Right cardiac atrium (tissue), 5 donors: ENCODE data around the gene THSD7A. TPM values are rescaled to one million over a fixed set of nuclear protein-coding genes. Genes with fewer than 3 reads are reported as not detected.

Experiments
- ATAC-seq, 2 donors: fragments of 200-7000 bp; cut with Tn5 transposase; one replicate each; pipeline versions ENCODE4 v1.8.0 to v1.9.1; 2020; ENCODE audit warnings: moderate library complexity in 2 of 2, mild to moderate bottlenecking in 1 of 2
- DNase-seq, 3 donors: peaks; one replicate each; pipeline ENCODE4 v3.0.0-alpha.2; 2020
- H3K27ac ChIP-seq: one replicate; pipeline ENCODE4 v1.5.1; 2013; ENCODE audit warnings: mild to moderate bottlenecking, low read length, control low read depth, moderate library complexity
- H3K27me3 ChIP-seq: one replicate; pipeline ENCODE4 v1.6.1; 2013; ENCODE audit not compliant: control insufficient read depth, insufficient read depth
- H3K4me1 ChIP-seq: one replicate; pipeline ENCODE4 v1.6.1; 2013; ENCODE audit warnings: low read length; ENCODE audit not compliant: control insufficient read depth, insufficient read depth
- H3K4me3 ChIP-seq: one replicate; pipeline ENCODE4 v1.5.1; 2013; ENCODE audit warnings: low read length, control low read depth
- H3K9me3 ChIP-seq: one replicate; pipeline ENCODE4 v1.6.1; 2013; ENCODE audit warnings: low read length; ENCODE audit not compliant: control insufficient read depth
- WGBS: extraction: QIAGEN DNeasy Blood & Tissue Kit; methylation state at CpG from one replicate; pipeline ENCODE4 v1.1.7; 2013; 5-methylcytosine and 5-hydroxymethylcytosine counted together
- intact Hi-C, 4 donors: fragments of 100-400 bp; cut with DNase I; formaldehyde crosslinking; loops; one replicate each; pipeline versions ENCODE4 v1.11.0 to v1.14.0; 2022 to 2023
- polyA plus RNA-seq: library from polyadenylated mRNA; stranded (reverse); fragments of 200-250 nt; gene quantifications from one replicate; pipeline ENCODE4 v1.2.3, GENCODE V29; 2013
- total RNA-seq, 4 donors: library from RNA; stranded (reverse); fragmentation: NEBNext Ultra II Directional; extraction: Animal tissue kit (Norgen Biotek cat#: 25700); gene quantifications; one replicate each; pipeline ENCODE4 v1.2.1, GENCODE V29; 2021
- donor health status: healthy with polysubstance abuse.
- donor health status: DM: no; HTN: yes; CAD: no.
- donor health status: DM: no; HTN: no; CAD: no.
- donor health status: DM: no; HTN: yes; CAD: no; lungs with severe emphysema.
- donor health status: DM: yes; HTN: yes; CAD: no.

The THSD7A gene
- total and polyA plus RNA-seq, 5 donors: 0.34 to 3.6 (median 2.3) TPM

GRCh38 chr7:11701829-11702560 is 130.0 kb downstream of the THSD7A start:
- H3K27me3 ChIP-seq: no peaks in the 10 kb centered on the region
- intact Hi-C loops: no loop called here
- no peak overlapping the region for H3K27ac ChIP-seq
- 83% methylated on average over 6 of the region's 6 CpGs for WGBS
- no peak overlapping the region for H3K4me3 ChIP-seq
- ATAC-seq (no peak), DNase-seq (no peak)
- H3K9me3 ChIP-seq: no peaks in the 10 kb centered on the region
- H3K4me1 ChIP-seq: no peaks in the 10 kb centered on the region

GRCh38 chr7:11699666-11700065 is 132.3 kb downstream of the THSD7A start:
- Histone ChIP-seq H3K4me3 (no peak overlapping the region), H3K27me3 (no peaks in the 10 kb centered on the region), H3K4me1 (no peaks in the 10 kb centered on the region), H3K27ac (no peak overlapping the region), H3K9me3 (no peaks in the 10 kb centered on the region)
- no peak for DNase-seq
- no peak for ATAC-seq
- 96% methylated on average over 5 of the region's 5 CpGs for WGBS
- intact Hi-C loops: no loop called here

- peak in 1 of 2 donors; percentile 75 for ATAC-seq
- 20% methylated on average over 2 of the region's 2 CpGs for WGBS
- intact Hi-C loops: no loop called here
Measured at GRCh38 chr7:11698384-11698871, 133.6 kb downstream of the THSD7A start.

GRCh38 chr7:11690395-11690794 is 141.6 kb downstream of the THSD7A start:
- DNase-seq (no peak), ATAC-seq (no peak)
- Histone ChIP-seq H3K9me3 (no peaks in the 10 kb centered on the region), H3K27ac (no peak overlapping the region), H3K4me3 (no peak overlapping the region), H3K27me3 (no peaks in the 10 kb centered on the region), H3K4me1 (no peaks in the 10 kb centered on the region)
- WGBS: 79% methylated on average over 3 of the region's 3 CpGs
- intact Hi-C loops: no loop called here

More at GRCh38 chr7:11698384-11698871, 133.6 kb downstream of the THSD7A start:
- no peak overlapping the region for H3K4me3 ChIP-seq
- DNase-seq: no peak
- no peaks in the 10 kb centered on the region for H3K9me3 ChIP-seq
- no peak overlapping the region for H3K27ac ChIP-seq
- no peaks in the 10 kb centered on the region for H3K4me1 ChIP-seq
- no peaks in the 10 kb centered on the region for H3K27me3 ChIP-seq

GRCh38 chr7:11689096-11689495 is 142.9 kb downstream of the THSD7A start:
- Histone ChIP-seq H3K9me3 (no peaks in the 10 kb centered on the region), H3K4me3 (no peak overlapping the region), H3K4me1 (no peaks in the 10 kb centered on the region), H3K27ac (no peak overlapping the region), H3K27me3 (no peaks in the 10 kb centered on the region)
- intact Hi-C loops: no loop called here
- 75% methylated on average over 2 of the region's 2 CpGs for WGBS
- ATAC-seq: no peak
- no peak for DNase-seq

- no peaks in the 10 kb centered on the region for H3K27me3 ChIP-seq
- no peaks in the 10 kb centered on the region for H3K9me3 ChIP-seq
- H3K27ac ChIP-seq: no peak overlapping the region
- no peak for ATAC-seq
- H3K4me3 ChIP-seq: no peak overlapping the region
- no peaks in the 10 kb centered on the region for H3K4me1 ChIP-seq
- no peak for DNase-seq
- intact Hi-C loops: no loop called here
- 92% methylated on average over 3 of the region's 3 CpGs for WGBS
Measured at GRCh38 chr7:11681461-11681860, 150.5 kb downstream of the THSD7A start.

GRCh38 chr7:11675163-11675562 is 156.8 kb downstream of the THSD7A start:
- Histone ChIP-seq H3K4me1 (no peaks in the 10 kb centered on the region), H3K27me3 (no peaks in the 10 kb centered on the region), H3K27ac (no peak overlapping the region), H3K9me3 (no peaks in the 10 kb centered on the region), H3K4me3 (no peak overlapping the region)
- no peak for ATAC-seq
- intact Hi-C loops: no loop called here
- no peak for DNase-seq
- WGBS: 97% methylated on average over 5 of the region's 5 CpGs

GRCh38 chr7:11668727-11669126 is 163.3 kb downstream of the THSD7A start:
- no peak for DNase-seq
- intact Hi-C loops: no loop called here
- Histone ChIP-seq H3K27me3 (no peaks in the 10 kb centered on the region), H3K4me3 (no peak overlapping the region), H3K27ac (no peak overlapping the region), H3K9me3 (no peaks in the 10 kb centered on the region), H3K4me1 (no peaks in the 10 kb centered on the region)
- no peak for ATAC-seq
- 52% methylated on average over 4 of the region's 4 CpGs for WGBS

GRCh38 chr7:11667810-11668185 is 164.2 kb downstream of the THSD7A start:
- intact Hi-C loops: no loop called here
- 75% methylated on average over 2 of the region's 2 CpGs for WGBS
- H3K27me3 ChIP-seq: no peaks in the 10 kb centered on the region
- no peaks in the 10 kb centered on the region for H3K9me3 ChIP-seq
- no peaks in the 10 kb centered on the region for H3K4me1 ChIP-seq
- ATAC-seq: no peak
- no peak for DNase-seq
- no peak overlapping the region for H3K27ac ChIP-seq
- H3K4me3 ChIP-seq: no peak overlapping the region

- Histone ChIP-seq H3K4me1 (no peaks in the 10 kb centered on the region), H3K27me3 (no peaks in the 10 kb centered on the region), H3K9me3 (no peaks in the 10 kb centered on the region), H3K4me3 (no peak overlapping the region), H3K27ac (no peak overlapping the region)
- DNase-seq: no peak
- no peak for ATAC-seq
- intact Hi-C loops: no loop called here
- WGBS: 85% methylated on average over 7 of the region's 7 CpGs
Measured at GRCh38 chr7:11667071-11667809, 164.8 kb downstream of the THSD7A start.

GRCh38 chr7:11665357-11665756 is 166.6 kb downstream of the THSD7A start:
- WGBS: 83% methylated on average over 3 of the region's 3 CpGs
- intact Hi-C loops: no loop called here
- DNase-seq: no peak
- Histone ChIP-seq H3K9me3 (no peaks in the 10 kb centered on the region), H3K4me3 (no peak overlapping the region), H3K27ac (no peak overlapping the region), H3K4me1 (no peaks in the 10 kb centered on the region), H3K27me3 (no peaks in the 10 kb centered on the region)
- ATAC-seq: no peak
